ENCODE data around the gene PFDN1.

DNA sequence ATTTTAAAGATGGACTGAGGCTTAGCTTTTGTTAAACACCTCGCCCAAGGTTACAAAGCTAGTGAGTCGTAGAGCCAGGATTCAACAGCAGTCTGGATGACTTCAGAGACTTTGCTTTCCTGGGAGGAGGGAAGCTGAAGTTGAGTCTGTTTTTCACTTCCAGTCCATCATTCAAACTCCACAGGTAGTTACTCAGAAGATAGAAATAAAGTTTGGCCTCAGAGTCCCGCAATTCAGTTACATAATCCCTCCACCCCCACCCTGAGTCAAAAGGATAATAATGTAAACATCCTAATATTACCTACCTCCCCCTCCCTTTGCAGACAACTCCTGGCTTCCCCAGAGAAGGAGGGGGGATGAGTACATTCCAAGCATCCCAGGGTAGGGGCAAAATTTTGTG is 35.4 kb upstream of the PFDN1 start:
- no peak for TF ChIP-seq POLR2AphosphoS5 (IDR thresholded peaks at IDR 0.05; ENCODE audit: low read depth)
- TF ChIP-seq, protein P1, sequence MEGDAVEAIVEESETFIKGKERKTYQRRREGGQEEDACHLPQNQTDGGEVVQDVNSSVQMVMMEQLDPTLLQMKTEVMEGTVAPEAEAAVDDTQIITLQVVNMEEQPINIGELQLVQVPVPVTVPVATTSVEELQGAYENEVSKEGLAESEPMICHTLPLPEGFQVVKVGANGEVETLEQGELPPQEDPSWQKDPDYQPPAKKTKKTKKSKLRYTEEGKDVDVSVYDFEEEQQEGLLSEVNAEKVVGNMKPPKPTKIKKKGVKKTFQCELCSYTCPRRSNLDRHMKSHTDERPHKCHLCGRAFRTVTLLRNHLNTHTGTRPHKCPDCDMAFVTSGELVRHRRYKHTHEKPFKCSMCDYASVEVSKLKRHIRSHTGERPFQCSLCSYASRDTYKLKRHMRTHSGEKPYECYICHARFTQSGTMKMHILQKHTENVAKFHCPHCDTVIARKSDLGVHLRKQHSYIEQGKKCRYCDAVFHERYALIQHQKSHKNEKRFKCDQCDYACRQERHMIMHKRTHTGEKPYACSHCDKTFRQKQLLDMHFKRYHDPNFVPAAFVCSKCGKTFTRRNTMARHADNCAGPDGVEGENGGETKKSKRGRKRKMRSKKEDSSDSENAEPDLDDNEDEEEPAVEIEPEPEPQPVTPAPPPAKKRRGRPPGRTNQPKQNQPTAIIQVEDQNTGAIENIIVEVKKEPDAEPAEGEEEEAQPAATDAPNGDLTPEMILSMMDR (IDR thresholded peaks at IDR 0.05; ENCODE audit: insufficient read depth, low read length) = no peak
- TF ChIP-seq, protein P2, sequence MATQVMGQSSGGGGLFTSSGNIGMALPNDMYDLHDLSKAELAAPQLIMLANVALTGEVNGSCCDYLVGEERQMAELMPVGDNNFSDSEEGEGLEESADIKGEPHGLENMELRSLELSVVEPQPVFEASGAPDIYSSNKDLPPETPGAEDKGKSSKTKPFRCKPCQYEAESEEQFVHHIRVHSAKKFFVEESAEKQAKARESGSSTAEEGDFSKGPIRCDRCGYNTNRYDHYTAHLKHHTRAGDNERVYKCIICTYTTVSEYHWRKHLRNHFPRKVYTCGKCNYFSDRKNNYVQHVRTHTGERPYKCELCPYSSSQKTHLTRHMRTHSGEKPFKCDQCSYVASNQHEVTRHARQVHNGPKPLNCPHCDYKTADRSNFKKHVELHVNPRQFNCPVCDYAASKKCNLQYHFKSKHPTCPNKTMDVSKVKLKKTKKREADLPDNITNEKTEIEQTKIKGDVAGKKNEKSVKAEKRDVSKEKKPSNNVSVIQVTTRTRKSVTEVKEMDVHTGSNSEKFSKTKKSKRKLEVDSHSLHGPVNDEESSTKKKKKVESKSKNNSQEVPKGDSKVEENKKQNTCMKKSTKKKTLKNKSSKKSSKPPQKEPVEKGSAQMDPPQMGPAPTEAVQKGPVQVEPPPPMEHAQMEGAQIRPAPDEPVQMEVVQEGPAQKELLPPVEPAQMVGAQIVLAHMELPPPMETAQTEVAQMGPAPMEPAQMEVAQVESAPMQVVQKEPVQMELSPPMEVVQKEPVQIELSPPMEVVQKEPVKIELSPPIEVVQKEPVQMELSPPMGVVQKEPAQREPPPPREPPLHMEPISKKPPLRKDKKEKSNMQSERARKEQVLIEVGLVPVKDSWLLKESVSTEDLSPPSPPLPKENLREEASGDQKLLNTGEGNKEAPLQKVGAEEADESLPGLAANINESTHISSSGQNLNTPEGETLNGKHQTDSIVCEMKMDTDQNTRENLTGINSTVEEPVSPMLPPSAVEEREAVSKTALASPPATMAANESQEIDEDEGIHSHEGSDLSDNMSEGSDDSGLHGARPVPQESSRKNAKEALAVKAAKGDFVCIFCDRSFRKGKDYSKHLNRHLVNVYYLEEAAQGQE (IDR thresholded peaks at IDR 0.05; ENCODE audit: insufficient replicate concordance, low read depth) = no peak

Data from HL-60 (cell line).